ENCODE results near the gene LRRC10B.

The LRRC10B gene

DNA sequence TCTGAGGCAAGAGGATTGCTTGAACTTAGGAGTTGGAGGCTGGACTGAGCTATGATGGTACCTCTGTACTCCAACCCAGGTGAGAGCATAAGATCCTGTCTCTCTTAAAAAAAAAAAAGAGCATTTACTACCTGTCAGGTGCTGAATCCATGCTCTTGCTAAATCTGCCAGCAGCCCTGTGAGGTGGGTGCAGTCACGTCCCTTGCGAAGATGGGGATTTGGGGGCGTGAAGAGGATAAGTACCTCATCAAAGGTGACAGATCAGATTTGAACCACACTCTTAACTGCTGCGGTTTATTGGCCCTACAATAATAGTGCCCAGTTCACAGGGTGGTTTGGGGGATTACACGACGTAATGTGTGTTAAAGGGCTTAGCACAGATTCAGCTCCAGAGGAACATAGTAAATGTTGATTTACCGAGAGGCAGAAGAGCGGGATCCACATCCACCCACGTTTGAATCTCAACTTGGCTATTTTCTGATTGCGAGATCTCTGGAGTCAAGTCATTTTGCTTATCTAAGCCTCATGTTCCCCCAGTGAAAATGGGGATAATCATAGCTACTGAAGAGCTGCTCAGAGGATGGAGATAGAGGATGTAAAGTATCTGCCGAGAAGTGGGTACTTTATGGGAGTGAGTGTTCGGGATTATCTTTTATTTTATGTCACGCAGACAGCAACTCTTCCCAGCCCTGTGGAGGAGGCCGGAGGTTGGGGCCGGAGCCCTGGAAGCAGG is 28.1 kb upstream of the LRRC10B start:
- no peak overlapping the region for H3K4me3 ChIP-seq (replicated peaks; ENCODE audit: low read depth, low read length)
- TF ChIP-seq, protein P1, sequence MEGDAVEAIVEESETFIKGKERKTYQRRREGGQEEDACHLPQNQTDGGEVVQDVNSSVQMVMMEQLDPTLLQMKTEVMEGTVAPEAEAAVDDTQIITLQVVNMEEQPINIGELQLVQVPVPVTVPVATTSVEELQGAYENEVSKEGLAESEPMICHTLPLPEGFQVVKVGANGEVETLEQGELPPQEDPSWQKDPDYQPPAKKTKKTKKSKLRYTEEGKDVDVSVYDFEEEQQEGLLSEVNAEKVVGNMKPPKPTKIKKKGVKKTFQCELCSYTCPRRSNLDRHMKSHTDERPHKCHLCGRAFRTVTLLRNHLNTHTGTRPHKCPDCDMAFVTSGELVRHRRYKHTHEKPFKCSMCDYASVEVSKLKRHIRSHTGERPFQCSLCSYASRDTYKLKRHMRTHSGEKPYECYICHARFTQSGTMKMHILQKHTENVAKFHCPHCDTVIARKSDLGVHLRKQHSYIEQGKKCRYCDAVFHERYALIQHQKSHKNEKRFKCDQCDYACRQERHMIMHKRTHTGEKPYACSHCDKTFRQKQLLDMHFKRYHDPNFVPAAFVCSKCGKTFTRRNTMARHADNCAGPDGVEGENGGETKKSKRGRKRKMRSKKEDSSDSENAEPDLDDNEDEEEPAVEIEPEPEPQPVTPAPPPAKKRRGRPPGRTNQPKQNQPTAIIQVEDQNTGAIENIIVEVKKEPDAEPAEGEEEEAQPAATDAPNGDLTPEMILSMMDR (IDR thresholded peaks at IDR 0.05; ENCODE audit: low read depth, low read length, missing control alignments) = no peak
- no peak for DNase-seq (ENCODE audit: extremely low read depth, low read depth)

DNA sequence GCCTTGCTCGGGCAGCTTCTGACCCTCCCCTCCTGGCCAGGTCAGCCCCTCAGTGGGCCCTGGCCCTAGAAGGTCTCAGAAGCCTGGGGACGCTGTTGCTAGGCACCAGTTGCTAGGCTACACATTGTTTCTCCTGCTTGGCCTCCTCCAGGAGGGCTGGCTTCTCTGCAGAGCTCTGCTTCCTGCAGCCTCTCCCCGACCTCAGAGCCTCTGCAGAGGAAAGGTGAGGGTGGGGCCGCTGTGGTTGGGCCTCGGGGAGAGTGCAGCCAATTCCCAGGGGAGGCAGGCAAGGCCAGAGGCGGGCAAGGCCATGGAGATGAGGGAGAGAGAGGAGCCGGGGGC is 27.6 kb upstream of the LRRC10B start:
- no peak overlapping the region for H3K4me3 ChIP-seq (replicated peaks; ENCODE audit: low read depth, low read length)
- TF ChIP-seq, protein P1 (IDR thresholded peaks at IDR 0.05; ENCODE audit: low read depth, low read length, missing control alignments) = no peak
- DNase-seq (ENCODE audit: extremely low read depth, low read depth) = no peak

DNA sequence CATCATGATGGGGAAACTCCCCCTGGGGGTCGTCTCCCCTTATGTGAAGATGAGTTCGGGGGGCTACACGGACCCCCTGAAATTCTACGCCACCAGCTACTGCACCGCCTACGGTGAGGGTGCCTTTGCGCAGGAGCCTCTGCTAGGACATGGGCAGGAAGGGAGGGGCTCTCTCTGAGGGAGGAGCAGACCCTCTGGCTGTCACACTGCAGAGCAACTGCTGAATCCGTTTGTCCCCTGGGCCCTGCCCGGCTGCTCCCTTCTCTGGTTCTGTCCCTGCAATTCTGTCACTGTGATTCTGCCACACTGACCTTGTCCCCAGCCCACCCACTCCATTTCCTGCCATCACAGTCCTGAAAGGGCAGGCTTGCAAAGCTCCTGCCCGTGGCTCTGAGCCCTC is 26.7 kb upstream of the LRRC10B start:
- DNase-seq (ENCODE audit: extremely low read depth, low read depth) = no peak
- H3K4me3 ChIP-seq (replicated peaks; ENCODE audit: low read depth, low read length) = no peak overlapping the region

DNA sequence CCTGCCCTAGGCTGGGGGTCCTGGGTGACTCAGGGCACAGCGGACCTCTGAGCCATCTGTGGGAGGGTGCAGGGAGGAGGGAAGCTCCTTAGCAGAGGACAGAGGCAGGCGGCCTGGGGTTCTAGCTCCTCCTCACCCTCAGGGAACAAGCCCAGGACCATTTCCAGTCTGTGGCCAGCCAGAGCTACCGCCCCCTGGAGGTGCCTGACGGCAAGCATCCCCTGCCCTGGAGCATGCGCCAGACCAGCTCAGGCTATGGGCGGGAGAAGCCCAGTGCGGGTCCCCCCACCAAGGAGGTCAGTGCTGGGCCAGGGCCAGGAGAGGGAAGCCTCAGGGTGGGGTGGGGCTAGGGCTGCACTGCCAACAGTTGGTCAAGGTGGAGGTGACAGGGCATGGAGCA is 26.0 kb upstream of the LRRC10B start:
- TF ChIP-seq, protein P1 (IDR thresholded peaks at IDR 0.05; ENCODE audit: low read depth, low read length, missing control alignments) = peak; percentile 83
- no peak overlapping the region for H3K4me3 ChIP-seq (replicated peaks; ENCODE audit: low read depth, low read length)
- DNase-seq (ENCODE audit: extremely low read depth, low read depth) = no peak

More for the DNA sequence above, 26.7 kb upstream of the LRRC10B start:
- TF ChIP-seq, protein P1 (IDR thresholded peaks at IDR 0.05; ENCODE audit: low read depth, low read length, missing control alignments) = no peak

DNA sequence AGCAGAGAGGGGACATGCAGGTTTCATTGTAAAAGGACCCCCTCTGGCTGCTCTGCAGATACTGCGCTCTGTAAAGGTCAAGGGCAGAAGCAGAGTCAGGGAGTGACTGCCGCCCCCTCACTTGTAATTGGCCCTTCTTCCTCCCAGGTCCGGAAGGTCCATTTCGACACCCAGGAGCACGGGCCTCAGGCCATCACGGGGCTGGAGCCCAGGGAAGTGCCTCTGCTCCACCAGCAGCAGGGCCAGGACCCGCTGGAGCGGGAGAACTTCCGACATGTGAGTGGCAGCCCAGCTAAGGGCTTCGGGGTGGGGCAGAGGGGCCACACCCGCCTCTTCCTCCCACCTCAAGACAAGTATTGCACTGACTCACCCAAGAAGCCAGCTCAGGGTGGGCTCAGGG is 24.0 kb upstream of the LRRC10B start:
- H3K4me3 ChIP-seq (replicated peaks; ENCODE audit: low read depth, low read length) = no peak overlapping the region
- DNase-seq (ENCODE audit: extremely low read depth, low read depth) = no peak
- TF ChIP-seq, protein P1 (IDR thresholded peaks at IDR 0.05; ENCODE audit: low read depth, low read length, missing control alignments) = no peak

DNA sequence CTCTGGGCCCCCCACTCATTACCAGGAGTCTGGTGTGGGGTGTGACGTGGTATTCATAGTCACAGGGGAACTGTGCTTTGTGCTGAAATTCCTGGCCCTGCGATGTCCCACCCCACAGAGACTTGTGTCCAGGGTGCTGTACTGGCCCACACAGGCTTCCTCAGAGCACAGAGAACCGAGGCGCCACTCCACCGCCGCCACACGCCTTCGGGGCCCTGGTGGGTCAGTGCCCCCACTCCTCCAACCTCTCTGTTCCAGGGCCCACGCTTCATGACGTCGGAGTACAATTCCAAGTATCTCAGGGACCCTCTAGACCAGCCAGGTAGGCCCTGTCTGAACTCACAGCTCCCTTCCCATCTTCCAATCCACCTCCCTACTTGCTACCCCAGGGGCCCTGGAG is 23.5 kb upstream of the LRRC10B start:
- TF ChIP-seq, protein P1 (IDR thresholded peaks at IDR 0.05; ENCODE audit: low read depth, low read length, missing control alignments) = no peak
- DNase-seq (ENCODE audit: extremely low read depth, low read depth) = no peak
- H3K4me3 ChIP-seq (replicated peaks; ENCODE audit: low read depth, low read length) = no peak overlapping the region
